ENCODE measurements around the gene KMT2C.
"Not testable (repeated sequence)": the region's sequence is repeated elsewhere in the genome, so short reads cannot be mapped to it uniquely, and the experiment has no call there.

KMT2C gene

GRCh38 chr7:152362128-152362926 lies 73.5 kb downstream of the KMT2C start:
- DNase-seq (ENCODE audit: low read depth in 3 of 3), result no peak

GRCh38 chr7:152355474-152356057 lies 80.2 kb downstream of the KMT2C start:
- no peak for DNase-seq (ENCODE audit: low read depth in 3 of 3)

GRCh38 chr7:152354061-152354460 lies 81.7 kb downstream of the KMT2C start:
- DNase-seq (ENCODE audit: low read depth in 3 of 3), result no peak

- not testable (repeated sequence) for DNase-seq (ENCODE audit: low read depth in 3 of 3)
Observed at GRCh38 chr7:152353281-152353680, 82.5 kb downstream of the KMT2C start.

- not testable (repeated sequence) for DNase-seq (ENCODE audit: low read depth in 3 of 3)
Observed at GRCh38 chr7:152351747-152352146, 84.1 kb downstream of the KMT2C start.

- DNase-seq (ENCODE audit: low read depth in 3 of 3), result no peak
Observed at GRCh38 chr7:152351168-152351567, 84.6 kb downstream of the KMT2C start.

- no peak for DNase-seq (ENCODE audit: low read depth in 3 of 3)
Observed at GRCh38 chr7:152347888-152348287, 87.9 kb downstream of the KMT2C start.

- DNase-seq (ENCODE audit: low read depth in 3 of 3), result no peak
Observed at GRCh38 chr7:152344253-152344652, 91.5 kb downstream of the KMT2C start.

- no peak for DNase-seq (ENCODE audit: low read depth in 3 of 3)
Observed at GRCh38 chr7:152342796-152343195, 93.0 kb downstream of the KMT2C start.

GRCh38 chr7:152341914-152342236 lies 93.9 kb downstream of the KMT2C start:
- no peak for DNase-seq (ENCODE audit: low read depth in 3 of 3)

GRCh38 chr7:152341039-152341913 lies 94.5 kb downstream of the KMT2C start:
- DNase-seq (ENCODE audit: low read depth in 3 of 3), result no peak

- DNase-seq (ENCODE audit: low read depth in 3 of 3), result no peak
Observed at GRCh38 chr7:152340161-152340560, 95.6 kb downstream of the KMT2C start.

GRCh38 chr7:152338561-152338960 lies 97.2 kb downstream of the KMT2C start:
- DNase-seq (ENCODE audit: low read depth in 3 of 3), result no peak

- no peak for DNase-seq (ENCODE audit: low read depth in 3 of 3)
Observed at GRCh38 chr7:152336754-152337368, 98.9 kb downstream of the KMT2C start.

GRCh38 chr7:152335900-152336571 lies 99.8 kb downstream of the KMT2C start:
- no peak for DNase-seq (ENCODE audit: low read depth in 3 of 3)

- DNase-seq (ENCODE audit: low read depth in 3 of 3), result no peak
Observed at GRCh38 chr7:152333134-152333533, 102.7 kb downstream of the KMT2C start.

GRCh38 chr7:152330827-152331226 lies 105.0 kb downstream of the KMT2C start:
- DNase-seq (ENCODE audit: low read depth in 3 of 3), result no peak

- no peak for DNase-seq (ENCODE audit: low read depth in 3 of 3)
Observed at GRCh38 chr7:152329469-152329868, 106.3 kb downstream of the KMT2C start.

GRCh38 chr7:152328234-152328633 lies 107.6 kb downstream of the KMT2C start:
- DNase-seq (ENCODE audit: low read depth in 3 of 3), result no peak

- DNase-seq (ENCODE audit: low read depth in 3 of 3), result no peak
Observed at GRCh38 chr7:152315845-152316244, 120.0 kb downstream of the KMT2C start.

- DNase-seq (ENCODE audit: low read depth in 3 of 3), result no peak
Observed at GRCh38 chr7:152313831-152314604, 121.8 kb downstream of the KMT2C start.
